HG03064 (cell line): ENCODE results near the gene MOV10L1.
"Not testable (repeated sequence)": the region's sequence is repeated elsewhere in the genome, so short reads cannot be mapped to it uniquely, and the experiment has no call there.

Source experiments
- ATAC-seq: cut with Tn5 transposase; IDR thresholded peaks from one replicate; pipeline ENCODE4 v1.9.1; 2021; ENCODE audit warnings: low read depth; ENCODE audit not compliant: unreplicated experiment

MOV10L1 gene

DNA sequence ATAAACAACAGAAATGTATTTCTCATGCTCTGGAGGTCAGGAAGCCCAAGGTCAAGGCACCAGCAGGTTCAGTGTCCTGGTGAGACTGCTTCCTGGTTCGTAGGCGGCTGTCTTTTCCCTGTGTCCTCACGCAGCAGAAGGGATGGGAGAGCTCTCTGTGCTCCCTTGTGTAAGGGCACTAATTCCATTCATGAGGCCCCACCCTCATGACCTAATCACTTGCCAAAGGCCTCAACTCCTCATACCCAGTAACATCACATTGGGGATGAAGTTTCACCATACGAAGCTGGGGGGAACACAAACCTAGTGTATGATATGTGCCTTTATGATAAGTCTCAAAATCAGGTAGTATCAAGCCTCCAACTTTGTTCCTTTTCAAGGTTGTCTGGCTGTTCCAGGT, 42.1 kb downstream of the MOV10L1 start:
- ATAC-seq = no peak

- ATAC-seq = no peak
Observed at GRCh38 chr22:50134481-50134880, 44.7 kb downstream of the MOV10L1 start.

GRCh38 chr22:50136581-50137015, 46.8 kb downstream of the MOV10L1 start:
- ATAC-seq = no peak

DNA sequence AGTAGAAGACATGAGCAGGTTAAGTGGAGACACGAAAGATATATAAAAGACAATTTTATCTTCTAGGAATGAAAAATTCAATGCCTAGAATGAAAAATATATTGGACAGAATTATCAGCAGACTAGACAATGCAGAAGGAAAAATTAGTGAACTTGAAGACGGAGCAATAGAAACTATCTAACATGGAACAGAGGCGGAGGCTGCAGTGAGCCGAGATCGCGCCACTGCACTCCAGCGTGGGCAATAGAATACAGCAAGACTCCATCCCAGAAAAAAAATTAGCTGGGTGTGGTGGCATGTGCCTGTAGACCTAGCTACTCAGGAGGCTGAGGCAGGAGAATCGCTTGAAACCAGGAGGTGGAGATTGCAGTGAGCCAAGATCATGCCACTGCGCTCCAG, 47.5 kb downstream of the MOV10L1 start:
- ATAC-seq = not testable (repeated sequence)

DNA sequence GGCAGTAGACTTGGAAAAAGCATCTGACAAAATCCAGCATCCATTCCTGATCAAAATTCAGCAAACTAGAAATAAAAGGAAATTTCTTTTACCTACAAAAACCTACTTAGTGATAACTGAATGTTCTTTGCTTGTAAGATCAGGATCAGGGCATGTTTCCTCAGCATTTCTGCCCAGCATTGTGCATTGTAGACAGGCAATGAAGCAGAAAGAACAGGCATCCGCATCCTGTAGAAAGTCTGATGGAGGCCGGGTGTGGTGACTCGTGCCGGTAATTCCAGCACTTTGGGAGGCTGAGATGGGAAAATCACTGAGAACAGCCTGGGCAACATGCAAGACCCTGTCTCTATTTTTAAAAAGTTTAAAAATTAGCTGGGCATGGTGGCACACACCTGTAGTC, 48.2 kb downstream of the MOV10L1 start:
- ATAC-seq = no peak

GRCh38 chr22:50138988-50139387, 49.2 kb downstream of the MOV10L1 start:
- no peak for ATAC-seq

DNA sequence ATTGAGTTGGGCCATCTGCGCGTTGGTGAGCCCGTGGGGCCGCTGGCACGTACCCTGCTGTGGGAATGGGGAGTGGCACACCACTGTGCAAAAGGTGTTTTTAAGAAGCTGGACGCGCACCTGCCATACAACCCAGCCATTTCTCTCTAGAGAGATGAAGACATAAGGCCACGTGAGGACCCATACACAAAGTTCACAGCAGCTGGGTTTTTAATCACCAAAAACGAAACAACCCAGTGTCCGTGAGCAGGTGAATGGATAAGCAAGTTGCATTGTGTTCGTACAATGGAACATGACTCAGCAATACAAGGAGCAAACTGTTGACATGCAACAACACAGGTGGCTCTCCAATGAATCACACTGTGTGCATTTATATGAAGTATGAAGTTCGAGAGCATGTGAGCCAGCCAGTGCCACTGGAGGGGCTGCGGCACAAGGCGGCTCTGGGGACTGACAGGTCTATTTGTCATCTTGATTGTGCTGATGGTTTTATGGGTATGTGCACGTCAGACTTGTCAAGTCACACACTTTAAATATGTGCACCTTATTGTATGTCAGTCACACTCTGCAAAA, 50.1 kb downstream of the MOV10L1 start:
- no peak for ATAC-seq

DNA sequence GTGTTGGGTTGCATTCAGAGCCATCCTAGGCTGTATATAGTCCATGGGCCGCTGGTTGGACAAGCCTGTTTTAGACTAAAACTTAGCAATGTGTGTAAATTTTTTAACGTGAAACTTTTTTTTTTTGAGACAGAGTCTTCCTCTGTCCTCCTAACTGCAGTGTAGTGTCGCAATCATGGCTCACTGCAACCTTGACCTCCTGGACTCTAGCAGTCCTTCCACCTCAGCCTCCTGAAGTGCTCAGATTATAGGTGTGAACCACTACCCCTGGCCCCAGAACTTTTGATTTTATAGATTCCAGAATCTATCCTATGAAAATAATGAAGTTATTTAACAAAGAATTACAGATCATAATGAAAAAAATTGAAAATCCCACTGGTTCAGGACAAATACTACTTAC, 50.8 kb downstream of the MOV10L1 start:
- no peak for ATAC-seq

DNA sequence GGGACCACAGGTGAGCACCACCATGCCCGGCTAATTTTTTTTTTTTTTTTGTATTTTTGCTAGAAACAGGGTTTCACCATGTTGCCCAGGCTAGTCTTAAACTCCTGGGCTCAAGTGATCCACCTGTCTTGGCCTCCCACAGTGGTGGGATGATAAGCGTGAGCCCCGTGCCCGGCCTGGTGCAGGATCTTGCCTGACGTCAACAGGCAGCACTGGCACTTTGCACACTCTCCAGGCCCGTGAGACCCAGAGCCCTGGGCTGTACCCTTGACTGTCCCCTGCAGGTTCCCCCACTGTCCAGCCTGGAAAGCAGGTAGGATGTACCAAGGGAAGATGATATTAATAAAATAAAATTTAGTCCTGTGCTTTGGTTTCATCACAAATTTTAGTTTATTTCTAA, 51.7 kb downstream of the MOV10L1 start:
- ATAC-seq = no peak

GRCh38 chr22:50141891-50142363, 52.1 kb downstream of the MOV10L1 start:
- no peak for ATAC-seq

GRCh38 chr22:50143096-50143495, 53.3 kb downstream of the MOV10L1 start:
- no peak for ATAC-seq

GRCh38 chr22:50144005-50144614, 54.3 kb downstream of the MOV10L1 start:
- no peak for ATAC-seq

GRCh38 chr22:50145721-50146438, 56.1 kb downstream of the MOV10L1 start:
- ATAC-seq = no peak

- no peak for ATAC-seq
Observed at GRCh38 chr22:50146439-50147238, 56.8 kb downstream of the MOV10L1 start.

DNA sequence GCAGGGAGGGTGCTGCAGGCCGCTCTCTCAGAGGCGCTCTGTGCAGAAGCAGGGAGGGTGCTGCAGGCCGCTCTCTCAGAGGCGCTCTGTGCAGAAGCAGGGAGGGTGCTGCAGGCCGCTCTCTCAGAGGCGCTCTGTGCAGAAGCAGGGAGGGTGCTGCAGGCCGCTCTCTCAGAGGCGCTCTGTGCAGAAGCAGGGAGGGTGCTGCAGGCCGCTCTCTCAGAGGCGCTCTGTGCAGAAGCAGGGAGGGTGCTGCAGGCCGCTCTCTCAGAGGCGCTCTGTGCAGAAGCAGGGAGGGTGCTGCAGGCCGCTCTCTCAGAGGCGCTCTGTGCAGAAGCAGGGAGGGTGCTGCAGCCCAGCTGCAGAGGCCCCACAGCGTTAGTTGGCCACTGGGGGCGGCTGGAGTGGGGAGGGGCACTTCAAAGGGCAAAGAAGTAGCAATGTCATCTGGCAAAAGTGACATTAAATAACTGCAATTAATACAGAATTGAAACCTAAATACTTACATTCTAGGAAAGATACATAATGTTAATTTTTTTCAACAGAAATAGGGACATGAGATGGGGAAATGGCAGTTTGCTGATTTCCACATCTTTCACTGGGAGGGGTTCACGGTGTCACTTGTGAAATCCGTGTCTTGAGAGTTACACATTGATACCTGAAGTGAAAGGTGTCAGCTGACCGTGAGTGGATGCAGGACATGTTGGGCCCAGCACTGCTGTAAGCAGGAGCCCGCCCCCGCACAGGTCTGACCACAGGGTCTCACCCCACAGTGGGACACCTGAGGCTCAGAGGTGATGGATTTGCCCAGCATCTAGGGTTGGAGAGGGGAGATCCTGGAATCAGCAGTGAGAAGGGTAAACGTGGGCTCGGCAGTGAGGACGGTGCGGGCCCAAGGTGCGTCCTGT, 57.7 kb downstream of the MOV10L1 start:
- not testable (repeated sequence) for ATAC-seq

- no peak for ATAC-seq
Observed at GRCh38 chr22:50148166-50148500, 58.3 kb downstream of the MOV10L1 start.

DNA sequence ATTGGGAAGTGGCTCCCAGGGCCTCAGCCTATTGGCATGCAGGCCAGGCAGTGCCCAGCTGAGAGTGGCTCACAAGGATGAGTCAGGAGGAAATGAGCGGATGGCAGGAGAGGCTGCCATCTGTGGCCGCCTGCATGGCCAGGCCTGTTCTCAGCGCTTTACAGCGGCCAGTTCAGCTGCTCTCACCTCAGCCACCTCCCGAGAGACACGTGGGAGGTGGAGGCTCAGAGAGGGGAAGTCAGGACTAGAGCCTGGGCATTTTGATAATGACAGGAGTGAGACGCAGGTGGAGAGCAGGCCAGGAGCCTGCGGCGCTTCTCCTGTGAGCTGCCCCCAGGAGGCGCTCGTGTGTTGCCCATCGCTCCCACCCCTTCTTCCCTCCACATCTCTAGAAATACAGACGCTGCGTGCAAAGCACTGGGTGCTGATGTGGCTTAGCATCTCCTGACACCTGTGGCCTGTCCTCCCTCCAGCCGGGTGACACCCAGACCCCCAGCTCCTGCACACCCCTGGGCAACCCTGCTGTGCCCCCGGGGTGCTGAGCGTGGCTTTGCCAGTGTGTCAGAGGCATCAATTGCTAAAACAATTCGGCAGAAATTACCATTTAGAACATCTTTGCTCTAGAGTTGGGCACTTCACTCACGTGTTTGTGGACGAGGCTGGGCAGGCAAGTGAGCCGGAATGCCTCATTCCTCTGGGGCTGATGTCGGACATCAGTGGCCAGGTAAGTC, 59.4 kb downstream of the MOV10L1 start:
- ATAC-seq = no peak

GRCh38 chr22:50150161-50151129, 60.6 kb downstream of the MOV10L1 start:
- no peak for ATAC-seq
